Esophagus squamous epithelium (tissue), 4 donors: Measurements from ENCODE around the gene SLC25A43.

Experiments
- CTCF ChIP-seq, 6 experiments: fragments of 450-650 bp in 4 of 6; fragments of 200-600 bp in 2 of 6; sonication (generic) in 2 of 6; IDR thresholded peaks; one replicate each; pipeline ENCODE4 v1.5.1; 2016 to 2019; ENCODE audit warnings: antibody characterized with exemption in 6 of 6, mild to moderate bottlenecking in 4 of 6, moderate library complexity in 4 of 6
- POLR2A ChIP-seq, 4 donors: fragments of 450-650 bp; IDR thresholded peaks; one replicate each; pipeline ENCODE4 v1.6.1; 2017; ENCODE audit warnings: antibody characterized with exemption in 4 of 4, mild to moderate bottlenecking in 4 of 4, moderate library complexity in 3 of 4

GRCh38 chrX:119492463-119492862, 93.3 kb downstream of the SLC25A43 start:
- TF ChIP-seq POLR2A (IDR thresholded peaks at IDR 0.05) (no peak), CTCF (IDR thresholded peaks at IDR 0.05) (no peak)
